GM12874 (cell line): ENCODE results near the gene ZNF219.

Experiments used
- TF ChIP-seq, protein P1 (sequence below): IDR thresholded peaks from 2 replicates; pipeline ENCODE4 v1.5.1; 2011; ENCODE audit warnings: low read depth, mild to moderate bottlenecking, control low read depth, low read length, moderate library complexity; ENCODE audit not compliant: insufficient read depth

The ZNF219 gene

DNA sequence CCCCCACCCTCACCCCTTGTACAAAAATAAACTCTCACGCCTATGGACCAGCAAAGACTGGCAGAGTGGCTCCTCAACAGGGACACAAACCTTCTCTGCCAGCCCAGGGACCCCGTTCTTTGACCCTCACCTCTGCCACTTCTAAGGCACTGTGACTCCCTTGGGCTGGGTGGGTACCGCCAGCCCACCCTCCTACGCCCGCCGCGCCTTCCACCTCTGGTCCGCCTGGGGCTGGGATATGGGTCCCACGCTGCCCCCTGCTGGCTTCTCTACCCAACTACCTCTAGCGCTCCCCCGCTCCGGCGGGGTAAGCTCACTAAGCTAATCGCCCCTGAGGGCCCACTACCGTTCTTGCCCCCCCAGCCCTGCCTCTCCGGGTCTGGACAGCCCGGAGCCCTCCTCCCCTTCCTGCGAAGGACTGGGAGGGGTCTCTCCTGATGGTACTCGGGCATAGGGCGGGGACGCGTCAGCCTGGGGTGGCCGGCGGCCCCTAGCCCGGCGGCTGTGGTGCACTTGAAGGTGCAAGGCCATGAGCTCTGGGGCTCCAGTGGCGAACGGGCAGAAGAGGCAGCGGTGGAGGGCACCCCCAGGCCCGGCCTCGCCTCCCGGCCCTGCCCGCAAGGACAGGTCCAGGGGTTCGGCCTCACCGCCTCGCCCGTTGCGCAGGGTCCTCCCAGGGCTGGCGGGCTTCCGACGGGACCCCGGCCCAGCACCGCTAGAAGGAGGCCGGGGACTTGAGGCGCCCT lies 8.1 kb downstream of the ZNF219 start:
- TF ChIP-seq, protein P1, sequence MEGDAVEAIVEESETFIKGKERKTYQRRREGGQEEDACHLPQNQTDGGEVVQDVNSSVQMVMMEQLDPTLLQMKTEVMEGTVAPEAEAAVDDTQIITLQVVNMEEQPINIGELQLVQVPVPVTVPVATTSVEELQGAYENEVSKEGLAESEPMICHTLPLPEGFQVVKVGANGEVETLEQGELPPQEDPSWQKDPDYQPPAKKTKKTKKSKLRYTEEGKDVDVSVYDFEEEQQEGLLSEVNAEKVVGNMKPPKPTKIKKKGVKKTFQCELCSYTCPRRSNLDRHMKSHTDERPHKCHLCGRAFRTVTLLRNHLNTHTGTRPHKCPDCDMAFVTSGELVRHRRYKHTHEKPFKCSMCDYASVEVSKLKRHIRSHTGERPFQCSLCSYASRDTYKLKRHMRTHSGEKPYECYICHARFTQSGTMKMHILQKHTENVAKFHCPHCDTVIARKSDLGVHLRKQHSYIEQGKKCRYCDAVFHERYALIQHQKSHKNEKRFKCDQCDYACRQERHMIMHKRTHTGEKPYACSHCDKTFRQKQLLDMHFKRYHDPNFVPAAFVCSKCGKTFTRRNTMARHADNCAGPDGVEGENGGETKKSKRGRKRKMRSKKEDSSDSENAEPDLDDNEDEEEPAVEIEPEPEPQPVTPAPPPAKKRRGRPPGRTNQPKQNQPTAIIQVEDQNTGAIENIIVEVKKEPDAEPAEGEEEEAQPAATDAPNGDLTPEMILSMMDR, result peak; percentile 57; the same call in 1 of the 2 replicates

DNA sequence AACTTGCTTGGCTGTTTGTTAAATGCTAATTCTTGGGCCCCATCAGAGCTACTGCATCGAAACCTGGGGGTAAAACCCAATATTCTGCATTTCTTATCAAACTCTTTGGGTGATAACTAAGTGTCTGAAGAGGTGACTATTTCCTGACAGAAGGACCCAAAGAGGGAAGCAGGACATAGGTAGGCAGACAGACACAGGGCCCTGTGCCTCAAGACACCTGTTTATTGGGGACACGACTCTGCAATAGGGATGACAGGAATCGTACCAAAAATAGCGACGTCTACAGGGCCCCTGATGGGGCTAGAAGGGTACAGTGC lies 8.6 kb downstream of the ZNF219 start:
- TF ChIP-seq, protein P1, result no peak

DNA sequence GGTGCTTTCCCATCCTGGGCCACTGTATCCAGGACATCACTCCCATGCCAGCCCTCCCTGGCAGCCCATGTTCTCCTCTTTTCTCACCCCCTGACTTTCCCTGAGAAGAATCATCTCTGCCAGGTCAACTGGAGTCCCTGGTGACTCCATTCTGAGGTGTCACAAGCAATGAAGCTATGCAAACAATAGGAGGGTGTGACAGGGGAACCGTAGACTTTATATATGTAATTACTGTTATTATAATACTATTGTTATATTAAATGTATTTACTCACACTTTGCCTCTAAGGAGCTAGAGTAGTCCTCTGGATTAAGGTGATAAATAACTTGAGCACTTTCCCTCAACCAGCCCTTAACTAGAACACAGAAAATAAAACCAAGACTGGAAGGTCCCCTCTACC lies 9.2 kb downstream of the ZNF219 start:
- TF ChIP-seq, protein P1, result no peak

DNA sequence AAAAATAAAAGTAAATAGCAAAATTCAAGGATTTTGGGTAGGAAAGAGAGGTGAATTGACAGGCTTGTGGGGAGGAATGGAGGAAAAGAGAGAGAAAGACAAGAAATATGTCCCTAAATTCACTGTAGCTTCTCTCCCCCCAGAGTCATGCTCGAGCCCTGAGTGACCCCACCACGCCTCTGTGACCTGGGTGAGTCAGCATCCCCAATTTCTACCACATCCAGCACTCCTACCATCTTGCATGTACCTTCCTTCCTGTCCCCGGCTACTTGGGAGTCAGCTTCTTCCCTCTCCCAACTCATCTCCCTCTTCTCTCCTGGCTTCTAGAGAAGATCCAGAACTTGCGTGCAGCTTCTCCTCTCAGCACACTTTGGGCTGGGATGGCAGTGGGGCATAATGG lies 9.8 kb downstream of the ZNF219 start:
- TF ChIP-seq, protein P1, result no peak

DNA sequence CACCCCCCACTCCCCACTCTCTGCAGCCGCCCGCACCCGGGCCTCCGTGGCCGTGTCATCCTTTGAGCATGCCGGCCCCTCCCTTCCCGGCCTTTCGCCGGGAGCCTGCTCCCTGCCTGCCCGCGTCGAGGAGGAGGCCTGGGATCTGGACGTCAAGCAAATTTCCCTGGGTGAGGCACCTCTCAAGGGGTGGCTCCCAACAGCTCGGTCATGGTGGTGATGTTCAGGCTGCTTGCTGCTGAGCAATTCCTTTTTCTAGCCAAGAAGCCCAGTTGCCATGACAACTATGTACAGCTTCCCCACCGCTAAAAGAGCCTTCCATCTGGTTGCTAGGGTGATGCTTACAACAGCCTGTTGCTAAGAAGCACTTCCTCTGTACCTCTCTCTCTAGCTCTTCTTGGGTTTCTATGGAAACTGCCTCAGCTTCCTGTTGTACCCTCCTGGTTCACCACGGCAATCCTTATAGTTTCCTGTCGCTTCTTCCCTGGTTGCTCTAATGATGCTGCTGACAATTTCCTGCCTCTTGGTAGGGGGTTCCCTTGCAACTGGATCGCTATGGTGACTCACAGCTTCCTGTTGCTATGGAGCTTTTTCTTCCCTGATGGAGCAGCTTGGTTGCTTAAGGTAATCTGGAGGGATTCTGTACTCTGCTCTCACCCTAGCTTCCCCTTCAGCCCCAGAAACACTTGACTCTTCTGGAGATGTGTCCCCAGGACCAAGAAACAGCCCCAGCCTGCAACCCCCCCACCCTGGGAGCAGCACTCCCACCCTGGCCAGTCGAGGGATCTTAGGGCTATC lies 11.0 kb downstream of the ZNF219 start:
- TF ChIP-seq, protein P1, result no peak

DNA sequence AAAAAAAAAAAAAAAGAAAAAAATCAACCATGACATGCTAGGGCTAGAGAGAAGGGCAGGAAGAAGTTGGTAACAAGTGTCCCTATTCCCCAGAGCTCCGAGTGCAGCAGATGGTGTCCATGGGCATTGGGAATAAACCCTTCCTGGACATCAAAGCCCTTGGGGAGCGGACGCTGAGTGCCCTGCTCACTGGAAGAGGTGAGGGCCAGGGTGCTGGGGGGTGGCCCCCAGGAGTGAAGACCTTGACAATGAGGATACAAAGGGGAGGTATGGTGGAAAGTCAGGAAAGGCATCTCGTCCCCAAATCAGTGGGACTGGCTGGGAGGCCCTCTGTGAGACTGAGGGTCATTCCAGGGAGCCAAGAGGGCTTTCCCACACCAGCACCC lies 11.6 kb downstream of the ZNF219 start:
- TF ChIP-seq, protein P1, result no peak

DNA sequence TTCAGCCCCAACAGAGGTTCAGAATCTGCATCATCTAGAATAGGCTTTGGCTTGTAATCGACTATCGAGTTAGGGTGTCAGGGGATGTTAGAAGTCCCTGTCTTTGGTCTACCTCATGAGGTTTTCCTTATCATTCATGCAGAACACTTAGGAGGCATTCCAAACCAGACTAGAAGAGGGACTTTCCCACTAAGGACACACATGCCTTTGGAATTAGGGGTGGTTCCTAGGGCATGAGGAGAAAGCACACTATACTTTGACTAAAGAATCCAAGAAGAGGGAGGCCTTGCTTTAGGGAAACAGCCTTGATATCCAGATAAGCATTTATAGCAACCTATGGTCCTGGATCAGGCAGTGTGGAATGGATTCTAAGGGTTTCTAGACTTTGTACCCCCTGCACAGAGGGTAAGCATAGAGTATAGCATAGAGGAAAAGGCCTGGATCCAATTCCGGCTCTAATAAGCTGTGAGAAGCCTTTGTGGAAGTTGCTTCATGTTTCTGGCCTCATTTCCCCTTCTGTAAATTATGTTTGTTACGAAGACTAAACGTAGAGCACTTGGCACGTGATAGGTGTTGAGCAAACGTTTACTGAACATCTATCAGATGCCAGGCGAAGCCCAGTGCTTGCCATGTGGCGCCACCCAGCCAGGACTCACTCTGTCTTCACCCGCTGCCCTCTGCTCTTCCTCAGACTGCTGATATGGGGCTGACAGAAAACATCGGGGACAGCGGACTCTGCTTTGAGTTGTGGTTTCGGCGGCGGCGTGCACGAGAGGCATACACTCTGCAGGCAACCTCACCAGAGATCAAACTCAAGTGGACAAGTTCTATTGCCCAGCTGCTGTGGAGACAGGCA lies 13.2 kb downstream of the ZNF219 start:
- TF ChIP-seq, protein P1, result no peak
